IMR-90 (cell line): Measurements from ENCODE around the gene CDKL5. TPM values are rescaled to one million over a fixed set of nuclear protein-coding genes. Genes with fewer than 3 reads are reported as not detected.

ENCODE experiments used
- ATAC-seq: fragments of 200-7000 bp; cut with Tn5 transposase; 2 replicates; pipeline ENCODE4 v1.9.1; 2020; ENCODE audit warnings: low read depth, mild to moderate bottlenecking, moderate library complexity
- BruUV-seq: library from RNA; stranded (reverse); fragments of 400-500 nt; replicated peaks from 2 replicates; lab custom pipeline; 2021; lab: Mats Ljungman, UMichigan
- CTCF ChIA-PET: fragments of 300-600 bp; formaldehyde crosslinking; extraction: SDS; loops from one replicate; lab custom pipeline; 2021; ENCODE audit warnings: antibody characterized with exemption; lab: Yijun Ruan, JAX
- POLR2A ChIA-PET: fragments of 300-600 bp; sonication (Branson Sonifier 250); formaldehyde crosslinking; loops from one replicate; lab custom pipeline; 2022; ENCODE audit warnings: antibody characterized with exemption; ENCODE audit not compliant: unreplicated experiment; lab: Charles Lee
- DNase-seq: peaks from one replicate; pipeline ENCODE4 v3.0.0; 2013
- H2AFZ ChIP-seq: replicated peaks from 2 replicates; pipeline ENCODE3; 2013; ENCODE audit warnings: low read length, mild to moderate bottlenecking; ENCODE audit not compliant: poor library complexity
- H2AK5ac ChIP-seq: 2 replicates; pipeline ENCODE4 v1.6.1; 2013; ENCODE audit warnings: low read depth, low read length, inconsistent platforms
- H2AK9ac ChIP-seq: replicated peaks from 2 replicates; pipeline ENCODE3; 2013; ENCODE audit warnings: mild to moderate bottlenecking, low read depth, low read length, moderate library complexity; ENCODE audit not compliant: poor library complexity
- H2BK120ac ChIP-seq: 2 replicates; pipeline ENCODE4 v1.6.1; 2013; ENCODE audit warnings: low read depth, low read length, inconsistent platforms
- H2BK15ac ChIP-seq: 3 replicates; pipeline ENCODE4 v1.6.1; 2013; ENCODE audit warnings: low read depth, low read length, inconsistent platforms
- H2BK20ac ChIP-seq: 2 replicates; pipeline ENCODE4 v1.6.1; 2013; ENCODE audit warnings: low read depth, mild to moderate bottlenecking, inconsistent platforms, low read length, moderate library complexity
- H2BK5ac ChIP-seq: 2 replicates; pipeline ENCODE4 v1.6.1; 2013; ENCODE audit warnings: mild to moderate bottlenecking, low read depth, low read length, inconsistent platforms; ENCODE audit not compliant: poor library complexity, severe bottlenecking
- H3K14ac ChIP-seq: replicated peaks from 2 replicates; pipeline ENCODE4 v1.6.1; 2013; ENCODE audit warnings: low read depth, low read length, inconsistent platforms
- H3K18ac ChIP-seq: 2 replicates; pipeline ENCODE4 v1.6.1; 2013; ENCODE audit warnings: low read depth, low read length, control low read depth
- H3K23ac ChIP-seq: 2 replicates; pipeline ENCODE4 v1.6.1; 2013; ENCODE audit warnings: low read depth, low read length, inconsistent platforms
- H3K27ac ChIP-seq: 2 replicates; pipeline ENCODE4 v1.5.1; 2013; ENCODE audit warnings: mild to moderate bottlenecking, control low read depth, low read length; ENCODE audit not compliant: insufficient read depth
- H3K27me3 ChIP-seq: 2 replicates; pipeline ENCODE4 v1.6.1; 2013; ENCODE audit warnings: low read length; ENCODE audit not compliant: control insufficient read depth, insufficient read depth
- H3K36me3 ChIP-seq: 2 replicates; pipeline ENCODE4 v1.6.1; 2013; ENCODE audit warnings: low read length, mixed read lengths; ENCODE audit not compliant: control insufficient read depth, insufficient read depth
- H3K4ac ChIP-seq: 2 replicates; pipeline ENCODE4 v1.6.1; 2013; ENCODE audit warnings: low read depth, low read length, inconsistent platforms
- H3K4me1 ChIP-seq: 2 replicates; pipeline ENCODE4 v1.6.1; 2013; ENCODE audit warnings: low read length, mixed read lengths; ENCODE audit not compliant: control insufficient read depth, insufficient read depth
- H3K4me2 ChIP-seq: 2 replicates; pipeline ENCODE4 v1.6.1; 2013; ENCODE audit warnings: low read depth, mild to moderate bottlenecking, control low read depth, low read length, moderate library complexity
- H3K4me3 ChIP-seq: 2 replicates; pipeline ENCODE4 v1.5.1; 2013; ENCODE audit warnings: low read depth, mild to moderate bottlenecking, control low read depth, low read length, moderate library complexity; ENCODE audit not compliant: insufficient read depth
- H3K56ac ChIP-seq: 2 replicates; pipeline ENCODE4 v1.6.1; 2013; ENCODE audit warnings: low read length, inconsistent platforms; ENCODE audit not compliant: insufficient read depth; ENCODE audit errors: extremely low read depth
- H3K79me1 ChIP-seq, 2 experiments: 2 replicates each; pipeline ENCODE4 v1.6.1; 2013; ENCODE audit warnings: low read length in 2 of 2, inconsistent platforms in 1 of 2, low read depth in 1 of 2
- H3K9ac ChIP-seq: 2 replicates; pipeline ENCODE4 v1.6.1; 2013; ENCODE audit warnings: low read depth, low read length, control low read depth
- H3K9me1 ChIP-seq: 2 replicates; pipeline ENCODE4 v1.6.1; 2013; ENCODE audit warnings: low read length, inconsistent platforms; ENCODE audit not compliant: insufficient read depth
- H3K9me3 ChIP-seq: 2 replicates; pipeline ENCODE4 v1.6.1; 2013; ENCODE audit warnings: low read length; ENCODE audit not compliant: control insufficient read depth, insufficient read depth
- H4K20me1 ChIP-seq: 2 replicates; pipeline ENCODE4 v1.6.1; 2013; ENCODE audit warnings: low read length, inconsistent platforms; ENCODE audit not compliant: insufficient read depth
- H4K5ac ChIP-seq: 2 replicates; pipeline ENCODE4 v1.6.1; 2013; ENCODE audit warnings: mild to moderate bottlenecking, low read depth, low read length, control low read depth
- H4K8ac ChIP-seq, 2 experiments: 2 replicates each; pipeline ENCODE4 v1.6.1; 2013; ENCODE audit warnings: low read depth in 2 of 2, low read length in 2 of 2, control low read depth in 1 of 2, inconsistent platforms in 1 of 2
- H4K91ac ChIP-seq: 2 replicates; pipeline ENCODE4 v1.6.1; 2013; ENCODE audit warnings: low read depth, low read length, inconsistent platforms; ENCODE audit not compliant: insufficient read depth
- ELK1 ChIP-seq: fragments of 150-350 bp; IDR thresholded peaks from 2 replicates; pipeline ENCODE4 v1.6.1; 2016; ENCODE audit warnings: low read depth, mild to moderate bottlenecking, low read length, moderate library complexity, borderline replicate concordance
- MAFK ChIP-seq: IDR thresholded peaks from 2 replicates; pipeline ENCODE4 v1.6.1; 2012; ENCODE audit warnings: low read depth, low read length, improper control_type of control experiment
- NFE2L2 ChIP-seq: fragments of 150-350 bp; IDR thresholded peaks from 2 replicates; pipeline ENCODE4 v1.6.1; 2016; ENCODE audit warnings: low read depth, mild to moderate bottlenecking, low read length
- RAD21 ChIP-seq: IDR thresholded peaks from 2 replicates; pipeline ENCODE4 v1.6.1; 2012; ENCODE audit warnings: low read length, improper control_type of control experiment
- USF2 ChIP-seq: fragments of 150-350 bp; IDR thresholded peaks from 2 replicates; pipeline ENCODE4 v1.6.1; 2017; ENCODE audit warnings: mild to moderate bottlenecking, antibody characterized with exemption, low read length, low read depth
- WGBS, 2 experiments: methylation state at CpG; one replicate each; pipeline versions ENCODE4 v1.1.5 to v1.1.7; 2013; ENCODE audit warnings: missing lambda C conversion rate in 2 of 2; ENCODE audit not compliant: insufficient read length in 1 of 2; ENCODE audit errors: extremely low coverage in 2 of 2; 5-methylcytosine and 5-hydroxymethylcytosine counted together
- dilution Hi-C: fragments of 300-500 bp; cut with HindIII; formaldehyde crosslinking; loops from one replicate; pipeline ENCODE4 v1.14.3; 2018; ENCODE audit warnings: low sequenced_read_pairs; ENCODE audit not compliant: unreplicated experiment
- in situ Hi-C: fragments of 300-500 bp; cut with MboI; formaldehyde crosslinking; loops from 3 replicates; pipeline ENCODE4 v1.14.3; 2019; ENCODE audit warnings: low sequenced_read_pairs, inconsistent platforms, mixed read lengths
- intact Hi-C: fragments of 100-400 bp; cut with micrococcal nuclease; formaldehyde crosslinking; loops from 2 replicates; pipeline ENCODE4 v1.10.0; 2022
- polyA plus RNA-seq, 3 experiments: library from polyadenylated mRNA; depleted of rRNA; stranded (reverse); fragments of >200 nt; gene quantifications; 2 replicates each; pipeline ENCODE4 v1.2.3, GENCODE V29; 2012; ENCODE audit warnings: low replicate concordance in 1 of 3
- total RNA-seq: library from RNA; depleted of rRNA; stranded (reverse); fragments of >200 nt; gene quantifications from 2 replicates; pipeline ENCODE4 v1.2.3, GENCODE V29; 2012

CDKL5 gene
- total and polyA plus RNA-seq, 2 of the 4 experiments (the other 2 are of a cell fraction) = 3.5 to 9.7 TPM

GRCh38 chrX:18654875-18655836 is 229.7 kb downstream of the CDKL5 start:
- Histone ChIP-seq H3K56ac (no peak overlapping the region), H4K20me1 (no peaks in the 10 kb centered on the region), H3K4me1 (peaks cover 3% of the 10 kb centered on the region; the same call in 1 of the 2 replicates), H3K14ac (no peak overlapping the region), H3K18ac (no peak overlapping the region), H3K79me1 (no peaks in the 10 kb centered on the region), H4K8ac (no peak overlapping the region), H3K9me1 (no peaks in the 10 kb centered on the region), H3K9ac (no peak overlapping the region), H4K91ac (no peak overlapping the region), H2BK15ac (no peak overlapping the region), H2AK9ac (no peak overlapping the region), H3K23ac (no peak overlapping the region), H3K4ac (no peak overlapping the region), H3K4me3 (no peak overlapping the region), H3K36me3 (no peaks in the 10 kb centered on the region), H3K27me3 (no peaks in the 10 kb centered on the region), H3K9me3 (peaks cover 3% of the 10 kb centered on the region; the same call in 1 of the 2 replicates), H3K27ac (no peak overlapping the region), H2AK5ac (no peak overlapping the region), H2BK5ac (no peak overlapping the region), H2BK120ac (no peak overlapping the region), H3K4me2 (no peak overlapping the region), H2BK20ac (no peak overlapping the region), H4K5ac (no peak overlapping the region), H2AFZ (no peak overlapping the region)
- dilution Hi-C loops (no loop called here), in situ Hi-C loops (no loop called here), intact Hi-C loops (no loop called here)
- no CpG with 5 or more reads among the region's 5 CpGs for WGBS, 2 experiments
- BruUV-seq = no TSS peak
- ATAC-seq (no peak), DNase-seq (no peak)
- ChIA-PET CTCF (no interaction called here), POLR2A (no interaction called here)
- TF ChIP-seq MAFK (no peak), RAD21 (no peak), USF2 (no peak), NFE2L2 (no peak), ELK1 (no peak)
